ENCODE data around the gene TMEM106A. TPM values are rescaled to one million over a fixed set of nuclear protein-coding genes. Genes with fewer than 3 reads are reported as not detected.
"Not testable (repeated sequence)": the region's sequence is repeated elsewhere in the genome, so short reads cannot be mapped to it uniquely, and the experiment has no call there.

Gene TMEM106A
- polyA plus RNA-seq, 1 donor = 27.8 TPM

DNA sequence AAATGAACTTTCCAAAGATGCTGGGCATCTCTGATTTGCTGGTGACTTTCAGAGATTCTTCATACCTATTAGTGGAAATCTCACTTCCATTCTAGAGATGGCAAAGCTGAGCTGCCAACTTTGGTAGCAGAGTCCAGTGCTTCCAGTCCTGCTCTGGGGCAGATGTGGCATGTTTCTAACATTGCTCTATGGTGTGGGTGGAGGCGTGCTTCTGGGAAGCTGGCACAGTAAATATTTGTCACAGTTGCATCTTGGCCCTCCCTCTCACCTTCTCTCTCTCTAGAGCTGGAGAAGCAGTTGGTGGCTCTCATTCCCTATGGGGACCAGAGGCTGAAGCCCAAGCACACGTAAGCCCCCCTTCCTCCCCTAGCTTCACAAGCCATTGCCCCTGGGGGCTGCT lies 1.9 kb downstream of the TMEM106A start:
- no peak for DNase-seq

- DNase-seq = no peak
Observed at GRCh38 chr17:43215341-43215740, 3.7 kb downstream of the TMEM106A start.

DNA sequence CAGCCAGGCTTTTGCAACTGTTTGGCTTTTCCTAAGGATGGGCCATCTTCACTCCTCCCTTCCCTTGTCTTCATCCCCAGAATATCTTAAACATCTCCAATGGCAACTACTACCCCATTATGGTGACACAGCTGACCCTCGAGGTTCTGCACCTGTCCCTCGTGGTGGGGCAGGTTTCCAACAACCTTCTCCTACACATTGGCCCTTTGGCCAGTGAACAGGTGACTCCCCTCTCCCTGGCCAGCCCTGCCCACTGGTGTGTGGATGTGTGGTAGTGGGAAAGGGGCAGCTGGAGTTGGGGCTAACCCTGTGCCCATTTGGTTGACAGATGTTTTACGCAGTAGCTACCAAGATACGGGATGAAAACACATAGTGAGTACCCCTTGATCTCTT lies 4.7 kb downstream of the TMEM106A start:
- DNase-seq = no peak

DNA sequence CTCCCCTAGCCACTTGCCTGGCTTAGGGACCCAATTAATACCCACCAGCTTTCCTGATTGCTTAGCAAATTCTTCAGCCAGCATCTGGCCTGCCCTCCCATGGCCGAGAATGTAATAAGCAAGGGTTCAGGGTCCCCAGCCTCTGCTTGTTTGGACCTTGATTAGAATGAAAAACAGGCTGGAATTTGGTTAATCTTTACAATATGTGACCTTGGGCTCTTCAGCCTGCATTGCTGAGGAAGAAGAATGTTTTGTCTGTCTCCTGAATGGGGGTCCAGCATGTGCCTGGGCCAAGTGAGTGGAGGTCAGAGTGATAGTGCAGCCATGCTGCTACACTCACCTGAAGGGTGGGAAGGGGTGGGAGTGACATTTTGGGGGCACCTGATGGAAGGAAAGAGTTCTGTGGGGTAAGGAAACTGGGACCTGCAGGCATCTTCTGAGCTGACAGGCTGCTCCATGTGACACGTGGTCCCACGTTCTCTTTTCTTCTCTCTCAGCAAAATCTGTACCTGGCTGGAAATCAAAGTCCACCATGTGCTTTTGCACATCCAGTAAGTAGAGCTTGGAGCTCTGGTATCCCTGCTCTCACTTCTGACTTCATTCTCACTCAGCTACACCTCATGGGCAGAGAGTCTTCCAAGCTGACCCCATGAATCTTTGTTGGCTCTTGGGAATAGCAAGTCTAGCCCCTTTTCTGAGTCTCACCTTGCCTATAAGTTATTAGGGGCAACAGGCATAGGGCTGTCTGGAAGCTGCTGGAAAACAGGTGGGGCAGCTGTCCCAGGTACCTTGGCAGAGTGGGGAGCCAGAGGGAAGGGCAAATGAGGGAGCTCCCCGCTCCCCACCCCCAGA lies 5.3 kb downstream of the TMEM106A start:
- DNase-seq = no peak

DNA sequence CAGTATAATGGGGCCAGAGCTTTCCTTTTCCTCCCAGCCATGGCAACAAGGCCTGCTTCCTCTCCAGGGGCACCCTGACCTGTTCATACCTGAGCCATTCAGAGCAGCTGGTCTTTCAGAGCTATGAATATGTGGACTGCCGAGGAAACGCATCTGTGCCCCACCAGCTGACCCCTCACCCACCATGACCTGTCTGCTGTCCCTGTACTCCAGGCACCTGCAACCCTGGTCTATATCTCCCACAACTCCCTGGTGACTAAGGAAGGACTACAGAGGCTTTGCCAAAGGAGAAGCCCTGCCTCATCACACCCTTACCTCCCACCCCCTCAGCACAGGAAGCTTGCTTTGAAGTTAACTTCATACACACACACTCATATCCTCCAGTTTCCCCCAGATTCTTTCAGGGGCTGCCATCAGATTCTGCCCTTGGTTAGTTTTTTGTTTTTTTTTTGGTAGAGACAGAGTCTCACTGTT lies 6.0 kb downstream of the TMEM106A start:
- no peak for DNase-seq

DNA sequence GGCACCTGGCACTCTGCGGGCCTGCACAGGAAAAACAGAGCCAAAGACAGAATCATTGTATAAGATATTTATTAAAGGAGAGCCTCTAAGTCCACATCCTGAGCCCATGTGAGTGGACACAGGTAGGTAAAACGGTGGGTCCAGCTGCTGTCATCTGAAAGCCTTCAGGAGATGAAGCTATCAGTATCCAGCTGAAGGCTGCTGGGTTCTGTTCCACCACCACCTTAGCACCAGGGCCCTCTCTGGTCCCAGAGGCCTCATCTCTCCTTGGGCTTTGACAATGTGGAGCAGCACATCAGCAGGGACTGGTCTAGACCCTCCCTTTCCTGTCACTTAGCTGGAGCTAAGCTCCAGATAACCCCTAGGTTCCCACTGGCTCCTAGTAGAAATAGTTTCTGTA lies 7.3 kb downstream of the TMEM106A start:
- DNase-seq = no peak

DNA sequence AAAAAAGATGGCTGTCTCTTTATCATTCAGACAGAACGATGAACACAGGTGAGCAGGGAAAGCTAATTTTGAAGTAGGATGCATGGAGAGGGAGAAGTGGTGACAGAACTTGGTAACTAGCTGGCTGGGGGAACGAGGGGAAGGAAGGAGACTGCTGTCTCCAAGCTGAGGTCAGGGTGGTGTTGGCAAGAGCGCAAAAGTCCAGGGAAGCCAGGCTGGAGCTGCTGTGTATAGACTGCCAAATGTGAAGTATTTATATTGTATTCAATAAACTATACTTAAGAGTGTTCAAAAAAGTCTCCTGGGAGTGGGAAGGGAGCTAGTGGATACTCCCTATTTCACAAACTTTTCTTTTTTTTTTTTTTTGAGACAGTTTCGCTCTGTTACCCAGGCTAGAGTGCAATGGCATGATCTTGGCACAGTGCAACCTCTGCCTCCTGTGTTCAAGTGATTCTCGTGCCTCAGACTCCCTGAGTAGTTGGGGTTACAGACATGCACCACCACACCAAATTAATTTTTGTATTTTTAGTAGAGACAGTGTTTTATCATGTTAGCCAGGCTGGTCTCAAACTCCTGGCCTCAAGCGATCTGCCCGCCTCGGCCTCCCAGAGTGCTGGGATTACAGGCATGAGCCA lies 8.2 kb downstream of the TMEM106A start:
- no peak for DNase-seq

- no peak for DNase-seq
Observed at GRCh38 chr17:43220511-43221125, 8.9 kb downstream of the TMEM106A start.

DNA sequence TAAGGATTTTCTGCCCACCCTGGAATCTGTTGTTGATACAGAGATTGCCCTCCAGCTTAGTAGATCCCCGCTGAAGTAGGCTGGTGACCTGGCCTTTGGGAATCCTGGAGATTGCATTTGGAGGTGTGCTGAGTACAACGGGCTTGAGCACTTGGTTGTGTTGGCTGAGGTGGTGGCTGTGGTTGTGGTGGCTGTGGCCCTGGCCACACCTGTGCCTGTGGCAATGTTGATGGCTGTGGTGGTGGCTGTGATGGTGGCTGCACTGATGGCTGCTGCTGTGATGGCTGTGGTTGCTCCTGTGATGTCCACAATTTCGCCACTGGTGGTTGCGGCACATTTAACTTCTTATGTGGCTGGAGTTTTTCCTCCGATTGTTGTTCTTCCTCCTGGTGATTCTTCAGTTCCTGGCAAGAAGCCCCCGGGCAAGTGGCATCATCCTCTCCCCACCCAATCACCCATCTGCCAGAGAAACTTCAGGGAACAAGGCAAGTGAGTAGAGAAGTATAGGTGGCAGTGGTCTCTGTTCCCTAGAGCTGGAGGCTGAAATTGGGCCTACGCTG lies 12.6 kb downstream of the TMEM106A start:
- no peak for DNase-seq

DNA sequence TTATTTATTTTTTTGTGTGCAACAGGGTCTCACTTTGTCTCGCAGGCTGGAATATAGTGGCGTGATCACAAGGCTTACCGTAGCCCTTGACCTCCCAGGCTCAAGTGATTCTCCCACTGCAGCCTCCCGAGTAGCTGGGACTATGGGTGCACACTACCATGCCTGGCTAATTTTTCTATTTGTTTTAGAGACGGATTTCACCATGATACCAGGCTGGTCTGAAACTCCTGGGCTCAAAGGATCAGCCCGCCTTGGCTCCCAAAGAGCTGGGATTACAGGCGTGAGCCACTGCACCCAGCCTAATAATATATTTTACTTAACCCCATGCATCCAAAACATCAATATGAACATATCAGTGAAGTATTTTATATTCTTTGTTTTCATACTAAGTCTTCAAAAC lies 14.7 kb downstream of the TMEM106A start:
- DNase-seq = no peak

DNA sequence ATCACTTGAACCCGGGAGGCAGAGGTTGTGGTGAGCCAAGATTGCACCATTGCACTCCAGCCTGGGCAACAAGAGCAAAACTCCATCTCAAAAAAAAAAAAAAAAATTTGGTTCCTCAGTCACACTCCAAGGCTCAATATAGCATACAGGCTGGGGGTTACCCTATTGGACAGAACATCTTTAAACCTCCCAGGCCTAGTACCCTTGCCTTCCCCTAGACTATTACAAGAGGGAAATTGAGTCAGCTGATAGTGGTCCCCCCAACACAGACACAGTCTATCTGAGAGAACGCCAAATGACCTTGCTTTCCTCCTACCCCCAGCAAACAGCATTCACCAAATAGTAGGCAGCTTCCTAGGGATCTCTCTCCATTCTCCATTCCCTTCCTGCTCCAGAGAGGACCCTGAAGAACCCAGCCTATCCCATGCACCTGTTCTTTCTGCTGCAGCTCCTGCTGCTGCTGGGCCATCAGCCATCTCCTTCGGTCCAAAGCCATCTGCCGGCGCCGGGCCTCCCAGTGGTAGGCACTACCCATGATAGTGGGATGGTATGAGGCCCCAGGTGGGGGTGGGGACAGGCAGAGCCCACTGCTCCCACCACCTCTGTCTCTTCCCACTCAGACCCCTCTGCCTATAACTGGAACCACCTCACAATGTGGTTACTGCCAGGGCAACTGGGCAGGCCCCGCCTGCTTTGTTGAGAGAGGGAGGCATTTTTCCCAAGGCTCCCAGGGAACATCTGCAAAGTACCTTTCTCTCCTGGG lies 16.5 kb downstream of the TMEM106A start, which contains the start of gene CCDC200:
TSS of gene CCDC200 (minus strand) at position 604 of the 763 bp plus-strand sequence. CDS start at position 535, 69 bp downstream.
- DNase-seq = not testable (repeated sequence)

DNA sequence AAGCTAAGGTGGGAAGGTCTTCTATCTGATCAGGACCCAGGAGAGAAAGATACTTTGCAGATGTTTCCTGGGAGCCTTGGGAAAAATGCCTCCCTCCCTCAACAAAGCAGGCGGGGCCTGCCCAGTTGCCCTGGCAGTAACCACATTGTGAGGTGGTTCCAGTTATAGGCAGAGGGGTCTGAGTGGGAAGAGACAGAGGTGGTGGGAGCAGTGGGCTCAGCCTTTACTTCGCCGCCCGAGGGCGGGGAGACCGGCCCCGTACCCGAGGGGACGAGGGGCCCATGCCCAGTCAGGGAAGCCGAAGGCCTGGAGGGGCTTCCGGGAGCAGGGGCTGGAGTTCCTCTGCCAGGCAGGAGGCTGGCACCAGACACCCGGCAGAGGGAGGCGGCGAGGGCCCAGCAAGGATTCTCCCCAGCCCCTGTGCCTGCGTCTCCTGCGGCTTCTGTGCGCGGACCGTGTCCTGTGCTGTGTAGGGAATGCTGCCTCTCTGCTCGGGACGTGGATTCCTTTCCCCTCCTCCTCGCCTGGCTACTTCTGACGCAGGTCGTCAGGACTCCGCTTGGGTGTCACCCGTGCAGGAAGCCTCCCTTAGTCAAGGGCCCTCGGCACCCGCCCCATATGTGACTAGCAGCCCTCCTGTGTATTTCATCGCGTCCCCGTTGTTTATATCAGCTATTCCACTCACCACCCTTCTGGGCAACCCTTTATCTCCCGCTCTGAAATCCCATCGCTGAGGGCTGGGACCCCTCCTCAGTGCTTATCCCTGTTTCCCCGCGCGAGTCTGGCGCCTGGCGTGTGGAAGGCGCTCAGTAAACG lies 19.7 kb downstream of the TMEM106A start:
- not testable (repeated sequence) for DNase-seq

GRCh38 chr17:43232021-43232699 lies 20.5 kb downstream of the TMEM106A start:
- DNase-seq = not testable (repeated sequence)

- not testable (repeated sequence) for DNase-seq
Observed at GRCh38 chr17:43233263-43233662, 21.6 kb downstream of the TMEM106A start.

DNA sequence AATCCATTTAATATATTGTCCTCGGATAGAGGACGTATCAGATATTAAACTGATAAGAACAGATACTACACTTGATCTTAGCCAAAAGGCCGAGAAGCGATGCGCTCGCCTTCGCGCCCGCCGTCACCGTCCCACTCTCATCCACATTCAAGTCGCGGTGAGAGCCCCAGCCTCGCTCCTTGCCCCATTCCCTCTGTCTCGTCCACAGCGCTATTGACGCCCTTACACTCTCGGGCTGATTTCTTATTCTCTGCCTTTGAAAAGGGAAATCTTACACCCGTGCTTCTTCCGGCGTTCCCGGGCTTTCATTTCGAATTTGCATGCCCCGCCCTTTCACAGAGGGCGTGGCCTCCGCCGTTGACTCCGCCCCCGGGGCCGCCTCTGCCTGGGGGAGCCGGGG lies 22.2 kb downstream of the TMEM106A start, which contains the start of gene RNU2-1:
TSS of gene RNU2-1 (minus strand) at position 101 of the 400 bp plus-strand sequence.
- DNase-seq = not testable (repeated sequence)

DNA sequence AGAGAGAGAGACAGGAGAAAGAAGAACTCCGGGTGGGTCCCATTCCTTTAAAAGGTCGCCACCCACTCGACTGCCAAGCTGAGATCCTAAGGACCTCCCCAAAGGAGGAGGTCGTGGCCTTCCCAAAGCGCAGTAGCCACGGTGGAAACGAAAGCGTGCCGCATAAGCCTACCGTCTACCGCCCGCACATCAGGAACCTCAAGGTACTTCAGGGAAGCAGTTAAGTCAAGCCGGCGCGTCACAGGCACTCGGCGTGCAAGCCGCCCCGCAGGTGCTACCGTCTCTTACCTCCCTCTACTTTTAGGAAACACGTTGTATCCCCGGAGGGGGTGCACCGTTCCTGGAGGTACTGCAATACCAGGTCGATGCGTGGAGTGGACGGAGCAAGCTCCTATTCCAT lies 27.9 kb downstream of the TMEM106A start:
- DNase-seq = not testable (repeated sequence)

DNA sequence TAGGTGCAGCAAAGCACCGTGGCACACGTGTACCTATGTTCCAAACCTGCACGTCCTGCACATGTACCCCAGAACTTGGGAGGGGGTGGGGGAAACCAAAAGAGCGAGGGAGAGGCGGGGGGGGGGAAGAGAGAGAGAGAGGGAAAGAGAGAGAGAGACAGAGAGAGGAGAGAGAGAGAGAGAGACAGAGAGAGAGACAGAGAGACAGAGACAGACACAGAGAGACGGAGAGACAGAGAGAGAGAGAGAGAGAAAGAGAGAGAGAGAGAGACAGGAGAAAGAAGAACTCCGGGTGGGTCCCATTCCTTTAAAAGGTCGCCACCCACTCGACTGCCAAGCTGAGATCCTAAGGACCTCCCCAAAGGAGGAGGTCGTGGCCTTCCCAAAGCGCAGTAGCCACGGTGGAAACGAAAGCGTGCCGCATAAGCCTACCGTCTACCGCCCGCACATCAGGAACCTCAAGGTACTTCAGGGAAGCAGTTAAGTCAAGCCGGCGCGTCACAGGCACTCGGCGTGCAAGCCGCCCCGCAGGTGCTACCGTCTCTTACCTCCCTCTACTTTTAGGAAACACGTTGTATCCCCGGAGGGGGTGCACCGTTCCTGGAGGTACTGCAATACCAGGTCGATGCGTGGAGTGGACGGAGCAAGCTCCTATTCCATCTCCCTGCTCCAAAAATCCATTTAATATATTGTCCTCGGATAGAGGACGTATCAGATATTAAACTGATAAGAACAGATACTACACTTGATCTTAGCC lies 29.1 kb downstream of the TMEM106A start:
- not testable (repeated sequence) for DNase-seq

DNA sequence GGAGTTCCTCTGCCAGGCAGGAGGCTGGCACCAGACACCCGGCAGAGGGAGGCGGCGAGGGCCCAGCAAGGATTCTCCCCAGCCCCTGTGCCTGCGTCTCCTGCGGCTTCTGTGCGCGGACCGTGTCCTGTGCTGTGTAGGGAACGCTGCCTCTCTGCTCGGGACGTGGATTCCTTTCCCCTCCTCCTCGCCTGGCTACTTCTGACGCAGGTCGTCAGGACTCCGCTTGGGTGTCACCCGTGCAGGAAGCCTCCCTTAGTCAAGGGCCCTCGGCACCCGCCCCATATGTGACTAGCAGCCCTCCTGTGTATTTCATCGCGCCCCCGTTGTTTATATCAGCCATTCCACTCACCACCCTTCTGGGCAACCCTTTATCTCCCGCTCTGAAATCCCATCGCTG lies 34.8 kb downstream of the TMEM106A start:
- not testable (repeated sequence) for DNase-seq

Data from left kidney (tissue), 2 donors.